RCC 7860 (cell line): ENCODE data around the gene PTTG1IP.

ENCODE experiments used
- DNase-seq: peaks from one replicate; pipeline ENCODE4 v3.0.0-alpha.2; 2015; ENCODE audit warnings: low spot score
- FAIRE-seq: peaks from 2 replicates; lab custom pipeline; 2012; peaks lifted over from hg19 to GRCh38; lab: Jason Lieb, UNC

Gene PTTG1IP

GRCh38 chr21:44869781-44870747, 3.4 kb downstream of the PTTG1IP start:
- DNase-seq (peak; percentile 95), FAIRE-seq (peak; percentile 93)

- no peak for DNase-seq
- no peak for FAIRE-seq
Measured at GRCh38 chr21:44868707-44869106, 4.8 kb downstream of the PTTG1IP start.

- no peak for DNase-seq
- FAIRE-seq: no peak
Measured at GRCh38 chr21:44867999-44868700, 5.3 kb downstream of the PTTG1IP start.

DNA sequence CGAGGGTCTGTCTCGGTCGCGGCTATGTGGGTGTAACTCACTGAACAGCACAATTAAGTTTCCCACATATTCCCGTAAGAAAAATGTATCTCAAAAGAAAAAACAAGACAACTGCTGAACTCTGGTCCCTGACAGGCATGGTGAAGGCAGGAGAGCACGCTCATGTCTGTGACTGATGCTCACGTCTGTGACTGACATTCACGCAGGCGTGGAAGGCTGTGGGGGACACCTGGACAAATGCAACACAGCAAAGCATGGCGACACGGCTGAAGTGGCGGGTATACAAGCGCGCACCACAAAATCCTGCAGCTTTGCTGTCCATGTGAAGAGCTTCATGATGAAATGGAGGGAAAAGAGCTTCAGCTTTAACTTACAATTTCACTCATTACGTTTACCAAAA, 6.0 kb downstream of the PTTG1IP start:
- no peak for FAIRE-seq
- no peak for DNase-seq

DNA sequence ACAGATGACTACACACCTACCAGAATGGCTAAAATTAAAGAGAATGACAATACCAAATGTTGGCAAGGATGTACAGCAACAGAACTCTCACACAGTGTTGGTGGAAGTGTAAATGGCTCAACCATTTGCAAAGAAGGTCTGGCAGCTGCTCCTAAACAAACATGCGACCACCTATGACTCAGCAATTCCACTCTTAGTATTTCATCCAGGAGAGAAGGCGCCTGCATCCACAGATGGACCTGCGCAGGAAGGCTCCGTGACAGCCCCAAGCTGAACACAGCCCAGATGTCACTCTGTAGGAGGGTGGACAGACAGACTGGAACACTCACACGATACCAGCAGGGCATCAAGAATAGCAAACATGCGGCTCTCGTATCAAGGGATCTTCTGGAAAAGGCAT, 6.7 kb downstream of the PTTG1IP start:
- FAIRE-seq (no peak), DNase-seq (peak; percentile 43)

- FAIRE-seq: no peak
Measured at GRCh38 chr21:44865561-44866280, 7.8 kb downstream of the PTTG1IP start.

DNA sequence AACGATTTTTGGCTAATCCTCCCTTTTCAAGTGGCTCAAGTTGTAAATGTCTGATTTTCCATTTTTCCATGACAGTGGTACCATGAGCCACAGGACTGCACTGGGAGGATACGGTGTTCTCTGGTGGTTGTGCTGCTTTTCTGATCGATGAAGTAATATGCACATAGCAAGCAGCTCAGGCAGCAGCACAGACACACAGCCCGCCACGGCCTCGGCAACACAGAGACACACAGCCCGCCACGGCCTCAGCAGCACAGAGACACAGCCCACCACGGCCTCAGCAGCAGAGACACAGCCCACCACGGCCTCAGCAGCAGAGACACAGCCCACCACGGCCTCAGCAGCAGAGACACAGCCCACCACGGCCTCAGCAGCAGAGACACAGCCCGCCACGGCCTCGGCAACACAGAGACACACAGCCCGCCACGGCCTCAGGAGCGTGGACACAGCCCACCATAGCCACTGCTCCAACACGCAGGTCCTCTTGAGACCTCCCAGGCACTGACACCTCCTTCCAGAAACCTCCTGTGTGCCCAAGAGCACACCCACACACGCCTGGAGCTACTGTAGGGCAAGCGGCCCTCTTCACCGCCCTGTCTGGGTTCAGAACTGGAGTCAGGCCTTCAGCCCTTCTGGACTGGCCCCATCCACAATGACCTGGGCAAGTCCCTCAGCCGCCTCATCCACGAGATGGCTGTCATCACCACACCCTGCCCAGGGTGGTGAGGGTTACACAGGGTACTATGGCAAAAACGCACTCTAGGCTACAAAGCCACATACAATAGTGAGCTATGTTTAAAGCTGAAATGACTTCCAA, 10.4 kb downstream of the PTTG1IP start:
- no peak for DNase-seq
- no peak for FAIRE-seq

More at GRCh38 chr21:44865561-44866280, 7.8 kb downstream of the PTTG1IP start:
- no peak for DNase-seq

- FAIRE-seq (no peak), DNase-seq (no peak)
Measured at GRCh38 chr21:44858791-44859190, 14.7 kb downstream of the PTTG1IP start.

DNA sequence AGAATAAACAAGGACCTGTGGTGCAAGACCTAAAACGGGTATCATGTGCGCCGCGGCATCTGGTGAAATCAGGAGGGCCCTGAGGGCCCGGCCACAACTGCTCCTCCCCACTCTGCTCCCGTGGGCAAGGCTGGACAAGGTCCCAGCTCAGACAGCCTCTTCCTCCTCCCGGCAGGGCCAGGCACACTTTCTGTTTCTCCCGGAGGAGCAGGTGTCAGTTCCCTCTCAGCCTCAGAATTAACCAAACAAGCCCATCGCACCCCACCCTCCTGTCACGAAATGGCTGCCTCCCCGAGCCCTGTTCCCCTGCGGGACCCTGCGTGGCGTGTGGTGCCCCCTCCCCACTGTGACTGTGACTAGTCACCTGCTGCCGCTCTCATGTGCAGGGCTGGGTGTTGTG, 15.2 kb downstream of the PTTG1IP start:
- no peak for DNase-seq
- no peak for FAIRE-seq

GRCh38 chr21:44857127-44857892, 16.2 kb downstream of the PTTG1IP start:
- DNase-seq: no peak
- FAIRE-seq: no peak

- FAIRE-seq (no peak), DNase-seq (no peak)
Measured at GRCh38 chr21:44856131-44856530, 17.4 kb downstream of the PTTG1IP start.

- FAIRE-seq (no peak), DNase-seq (no peak)
Measured at GRCh38 chr21:44855572-44855971, 17.9 kb downstream of the PTTG1IP start.

GRCh38 chr21:44854664-44855446, 18.6 kb downstream of the PTTG1IP start:
- DNase-seq (no peak), FAIRE-seq (no peak)

- FAIRE-seq: no peak
- no peak for DNase-seq
Measured at GRCh38 chr21:44854391-44854663, 19.2 kb downstream of the PTTG1IP start.

- no peak for FAIRE-seq
Measured at GRCh38 chr21:44853601-44854390, 19.7 kb downstream of the PTTG1IP start.

DNA sequence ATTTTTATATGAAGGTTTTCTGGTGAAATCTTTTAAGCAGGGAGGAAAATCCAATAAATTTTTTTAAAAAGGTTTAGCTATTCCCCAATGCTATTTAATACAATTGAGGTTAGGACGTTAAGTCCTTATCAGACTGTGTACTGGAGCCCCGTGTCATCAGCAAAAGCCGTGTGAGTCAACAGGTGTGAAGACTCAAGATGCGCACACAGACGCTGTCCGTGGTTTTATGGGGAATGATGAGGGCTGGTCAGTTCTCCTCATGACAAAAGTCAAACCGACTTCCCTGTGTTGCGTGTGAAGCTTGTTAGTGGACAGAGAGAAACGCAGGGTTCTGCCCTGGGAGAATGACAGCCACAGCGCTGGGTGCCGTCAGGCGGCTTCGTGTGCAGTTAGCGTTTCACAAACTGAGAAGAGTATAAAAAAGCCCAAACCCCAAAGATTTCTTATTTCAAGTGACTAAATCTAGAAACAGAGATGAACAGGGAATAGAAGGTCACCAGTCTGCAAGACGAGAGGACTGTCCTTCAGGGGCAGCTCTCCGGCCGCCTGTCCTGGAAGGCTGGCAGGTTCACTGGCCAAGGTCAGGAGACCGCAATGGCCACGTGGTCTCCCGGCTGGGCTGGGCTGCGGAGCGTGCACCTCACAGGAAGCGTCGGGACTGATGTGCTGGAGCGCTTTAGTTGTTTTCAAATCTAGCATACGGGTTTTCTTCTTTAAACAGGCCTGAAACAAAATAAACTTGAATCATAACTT, 22.4 kb downstream of the PTTG1IP start:
- DNase-seq (no peak), FAIRE-seq (no peak)

More at GRCh38 chr21:44853601-44854390, 19.7 kb downstream of the PTTG1IP start:
- no peak for DNase-seq

- DNase-seq (no peak), FAIRE-seq (no peak)
Measured at GRCh38 chr21:44850208-44850800, 23.2 kb downstream of the PTTG1IP start.
